Hepatocyte (in vitro differentiated cells): ENCODE data around the gene NEK8. TPM values are rescaled to one million over a fixed set of nuclear protein-coding genes. Genes with fewer than 3 reads are reported as not detected.

Source experiments
- DNase-seq: peaks from one replicate; pipeline ENCODE4 v3.0.0-alpha.2; 2016; ENCODE audit warnings: low spot score
- H2AFZ ChIP-seq: fragments of 200-600 bp; sonication (generic); 2 replicates; pipeline ENCODE4 v1.6.0; 2016; ENCODE audit warnings: antibody characterized with exemption, mild to moderate bottlenecking
- H3K27ac ChIP-seq: fragments of 200-600 bp; sonication (generic); 2 replicates; pipeline ENCODE4 v1.5.1; 2016; ENCODE audit warnings: mild to moderate bottlenecking
- H3K27me3 ChIP-seq: fragments of 200-600 bp; sonication (generic); 2 replicates; pipeline ENCODE4 v1.6.1; 2016
- H3K36me3 ChIP-seq: fragments of 200-600 bp; sonication (generic); replicated peaks from 2 replicates; pipeline ENCODE4 v1.5.1; 2016; ENCODE audit warnings: low read depth; ENCODE audit not compliant: insufficient read depth
- H3K4me1 ChIP-seq: fragments of 200-600 bp; sonication (generic); 2 replicates; pipeline ENCODE4 v1.5.1; 2016; ENCODE audit warnings: mild to moderate bottlenecking, moderate library complexity; ENCODE audit not compliant: insufficient read depth
- H3K4me2 ChIP-seq: fragments of 200-600 bp; sonication (generic); 2 replicates; pipeline ENCODE4 v1.6.0; 2016
- H3K4me3 ChIP-seq: fragments of 200-600 bp; sonication (generic); 2 replicates; pipeline ENCODE4 v1.5.1; 2016; ENCODE audit warnings: mild to moderate bottlenecking
- H3K79me2 ChIP-seq: fragments of 200-600 bp; sonication (generic); 2 replicates; pipeline ENCODE4 v1.6.0; 2017; ENCODE audit warnings: mild to moderate bottlenecking
- H3K9me2 ChIP-seq: fragments of 200-600 bp; sonication (generic); replicated peaks from 2 replicates; pipeline ENCODE4 v1.6.0; 2017; ENCODE audit warnings: mild to moderate bottlenecking; ENCODE audit not compliant: insufficient read depth
- H3K9me3 ChIP-seq: fragments of 200-600 bp; sonication (generic); 2 replicates; pipeline ENCODE4 v1.5.1; 2016; ENCODE audit warnings: low read depth, mild to moderate bottlenecking
- H4K20me1 ChIP-seq: fragments of 200-600 bp; sonication (generic); 2 replicates; pipeline ENCODE4 v1.6.0; 2016; ENCODE audit warnings: mild to moderate bottlenecking; ENCODE audit not compliant: insufficient read depth, poor library complexity, severe bottlenecking
- CTCF ChIP-seq: fragments of 200-600 bp; sonication (generic); IDR thresholded peaks from 2 replicates; pipeline ENCODE4 v1.5.1; 2016; ENCODE audit warnings: antibody characterized with exemption, mild to moderate bottlenecking; ENCODE audit not compliant: poor library complexity
- EZH2 ChIP-seq: fragments of 200-600 bp; sonication (generic); IDR thresholded peaks from 2 replicates; pipeline ENCODE4 v1.6.1; 2016; ENCODE audit warnings: antibody characterized with exemption, mild to moderate bottlenecking, borderline replicate concordance
- EZH2phosphoT487 ChIP-seq: fragments of 200-600 bp; sonication (generic); IDR thresholded peaks from one replicate; pipeline ENCODE4 v1.6.1; 2018; ENCODE audit warnings: antibody characterized with exemption, mild to moderate bottlenecking, low read depth, moderate library complexity; ENCODE audit not compliant: unreplicated experiment, severe bottlenecking
- WGBS: methylation state at CpG from one replicate; pipeline ENCODE4 v1.1.6; 2016; ENCODE audit warnings: low lambda C conversion rate; ENCODE audit errors: missing lambda C conversion rate; 5-methylcytosine and 5-hydroxymethylcytosine counted together
- polyA plus RNA-seq: library from polyadenylated mRNA; unstranded; fragments of >200 nt; fragmentation: Nextera tagmentation; extraction: Ambion mirVana; gene quantifications from 2 replicates; pipeline ENCODE4 v1.2.1, GENCODE V29; 2016
- total RNA-seq: library from RNA; depleted of rRNA; stranded (reverse); fragments of >200 nt; gene quantifications from 2 replicates; pipeline ENCODE4 v1.2.3, GENCODE V29; 2014

The NEK8 gene
- total and polyA plus RNA-seq, 2 experiments from 2014 or later: 5.5 to 8.1 TPM

GRCh38 chr17:28743243-28744103 lies 14.9 kb downstream of the NEK8 start, which contains the start of gene TRAF4:
Gene TRAF4, plus strand, starts transcription at chr17:28744011. Its CDS starts 102 bp downstream, at chr17:28744113.
- Histone ChIP-seq H4K20me1 (peaks cover 30% of the 10 kb centered on the region), H3K27me3 (no peaks in the 10 kb centered on the region), H3K4me1 (peaks cover 33% of the 10 kb centered on the region), H3K36me3 (no peaks in the 10 kb centered on the region), H3K9me2 (no peaks in the 10 kb centered on the region), H3K27ac (peak within 1 kb of the TSS; percentile 100), H3K4me3 (peak within 1 kb of the TSS; percentile 60), H3K4me2 (peak within 1 kb of the TSS; percentile 97), H3K9me3 (no peaks in the 10 kb centered on the region), H3K79me2 (peaks cover 49% of the 10 kb centered on the region), H2AFZ (peak within 1 kb of the TSS; percentile 61)
- peak; percentile 96 for DNase-seq
- TF ChIP-seq EZH2: no peak
- TF ChIP-seq CTCF: no peak
- TF ChIP-seq EZH2phosphoT487: no peak
- under 1% methylated on average over 30 of the region's 70 CpGs for WGBS

- under 1% methylated on average over 46 of the region's 61 CpGs for WGBS
- Histone ChIP-seq H3K4me1 (peaks cover 33% of the 10 kb centered on the region), H3K79me2 (peaks cover 54% of the 10 kb centered on the region), H4K20me1 (peaks cover 31% of the 10 kb centered on the region), H3K9me3 (no peaks in the 10 kb centered on the region), H3K9me2 (no peaks in the 10 kb centered on the region), H3K4me2 (peak overlapping the region; percentile 97), H3K27ac (peak overlapping the region; percentile 100), H3K4me3 (peak overlapping the region; percentile 54), H3K27me3 (no peaks in the 10 kb centered on the region), H3K36me3 (no peaks in the 10 kb centered on the region), H2AFZ (no peak overlapping the region)
- TF ChIP-seq EZH2 (no peak), CTCF (no peak), EZH2phosphoT487 (no peak)
- DNase-seq: peak; percentile 90
These were observed 15.8 kb downstream of the NEK8 start for GRCh38 chr17:28744104-28744971.

- H3K27ac ChIP-seq: peak overlapping the region; percentile 100
- peaks cover 33% of the 10 kb centered on the region for H3K4me1 ChIP-seq
- no peak overlapping the region for H2AFZ ChIP-seq
- H3K4me2 ChIP-seq: peak overlapping the region; percentile 97
- H3K79me2 ChIP-seq: peaks cover 55% of the 10 kb centered on the region
- WGBS: 2% methylated on average over 25 of the region's 31 CpGs
- peak overlapping the region; percentile 54 for H3K4me3 ChIP-seq
- H3K27me3 ChIP-seq: no peaks in the 10 kb centered on the region
- H3K9me3 ChIP-seq: no peaks in the 10 kb centered on the region
- no peaks in the 10 kb centered on the region for H3K36me3 ChIP-seq
- no peaks in the 10 kb centered on the region for H3K9me2 ChIP-seq
- DNase-seq: peak; percentile 85
- TF ChIP-seq EZH2phosphoT487 (no peak), CTCF (no peak), EZH2 (no peak)
- H4K20me1 ChIP-seq: peaks cover 36% of the 10 kb centered on the region
These were observed 16.6 kb downstream of the NEK8 start for GRCh38 chr17:28744972-28745785.
